Measurements from ENCODE around the gene TUBB3. TPM values are rescaled to one million over a fixed set of nuclear protein-coding genes. Genes with fewer than 3 reads are reported as not detected.

TUBB3 gene
- 3.9 and 5.1 TPM in 2 replicates for total RNA-seq

DNA sequence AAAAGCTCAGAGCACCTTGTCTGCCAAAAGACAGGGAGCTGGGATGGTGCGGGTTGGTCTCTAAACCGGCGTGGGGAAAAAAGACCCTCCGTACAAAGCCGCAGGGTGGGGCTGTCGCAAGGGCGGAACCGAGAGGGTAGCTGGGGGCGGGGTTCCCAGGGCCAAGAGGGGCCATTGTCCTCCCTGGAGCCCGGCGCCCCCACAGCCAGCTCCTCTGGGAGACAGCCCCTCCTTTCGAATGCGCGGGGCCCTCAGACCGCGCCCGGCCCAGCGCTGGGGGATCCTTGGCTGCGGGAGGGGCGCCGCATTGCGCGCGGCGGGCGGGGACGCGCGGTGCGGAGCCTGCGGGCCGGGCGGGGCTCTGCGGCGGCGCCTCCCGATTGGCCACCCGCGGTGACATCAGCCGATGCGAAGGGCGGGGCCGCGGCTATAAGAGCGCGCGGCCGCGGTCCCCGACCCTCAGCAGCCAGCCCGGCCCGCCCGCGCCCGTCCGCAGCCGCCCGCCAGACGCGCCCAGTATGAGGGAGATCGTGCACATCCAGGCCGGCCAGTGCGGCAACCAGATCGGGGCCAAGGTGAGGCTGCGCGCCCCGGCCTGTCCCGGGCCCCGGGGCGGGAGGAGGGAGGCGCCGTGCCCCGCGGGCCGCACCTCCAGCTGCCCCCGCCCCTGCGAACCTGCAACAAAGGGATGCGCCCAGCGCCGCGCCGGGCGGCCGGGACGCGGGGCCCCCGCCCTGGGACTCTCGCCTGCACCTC, at the start of gene TUBB3:
Gene TUBB3 (plus strand): TSS at position 459 of the 756 bp plus-strand sequence. CDS start 60 bp downstream, at position 519.
- intact Hi-C loops (cut with micrococcal nuclease), result loop anchor here (2.0 kb wide), 1 partner anchor 50 kb away; no protein-coding TSS in a partner anchor

DNA sequence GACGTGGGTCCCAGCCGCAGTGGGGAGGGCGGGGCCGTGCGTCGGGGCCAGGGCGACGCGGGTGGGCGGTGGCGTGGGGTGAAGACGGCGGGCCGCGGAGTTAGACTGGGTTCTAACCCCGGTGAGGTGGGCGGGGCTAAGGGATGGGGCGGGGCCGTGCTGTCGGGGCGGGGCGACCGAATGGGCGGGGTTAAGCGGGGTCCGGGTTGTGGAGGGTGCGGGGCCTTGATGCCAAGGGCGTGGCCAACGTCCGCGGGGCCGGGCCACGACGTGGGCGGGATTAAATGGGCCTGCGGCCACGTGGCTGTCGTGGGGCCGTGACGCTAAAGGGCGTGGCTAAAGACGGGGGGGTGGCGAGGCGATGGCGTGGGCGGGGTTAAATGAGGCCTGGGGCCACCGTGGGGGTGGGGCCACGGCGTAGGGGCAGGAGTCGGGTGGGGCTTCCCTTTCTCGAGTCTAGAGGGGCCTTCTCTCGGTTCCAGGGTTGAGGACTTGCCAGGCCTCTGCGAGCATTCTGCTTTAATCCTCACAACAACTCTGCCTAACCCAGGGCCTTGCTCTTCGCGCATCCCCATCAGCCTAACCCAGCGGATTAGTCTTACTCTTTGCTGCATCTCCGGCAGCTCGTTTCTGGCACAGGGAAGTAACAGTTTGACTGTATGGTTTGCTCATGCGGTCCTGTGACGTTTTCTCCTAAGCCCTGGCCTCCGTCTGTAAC, 49.0 kb upstream of the TUBB3 start:
- intact Hi-C loops (cut with micrococcal nuclease), result loop anchor here (1.0 to 10.0 kb wide), 6 partner anchors 51 to 757 kb away; partner anchors contain the start of genes VPS9D1 and ZNF276

DNA sequence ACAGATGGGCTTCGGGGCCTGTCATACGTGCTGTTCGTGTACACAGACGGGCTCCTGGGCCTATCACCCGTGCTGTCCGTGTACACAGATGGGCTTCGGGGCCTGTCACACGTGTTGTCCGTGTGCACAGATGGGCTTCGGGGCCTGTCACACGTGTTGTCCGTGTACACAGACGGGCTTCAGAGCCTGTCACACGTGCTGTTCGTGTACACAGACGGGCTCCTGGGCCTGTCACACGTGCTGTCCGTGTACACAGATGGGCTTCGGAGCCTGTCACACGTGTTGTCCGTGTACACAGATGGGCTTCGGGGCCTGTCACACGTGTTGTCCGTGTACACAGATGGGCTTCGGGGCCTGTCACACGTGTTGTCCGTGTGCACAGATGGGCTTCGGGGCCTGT, 44.0 kb upstream of the TUBB3 start:
- intact Hi-C loops (cut with micrococcal nuclease), result loop anchor here (10.0 kb wide), 1 partner anchor 634 kb away; no protein-coding TSS in a partner anchor

DNA sequence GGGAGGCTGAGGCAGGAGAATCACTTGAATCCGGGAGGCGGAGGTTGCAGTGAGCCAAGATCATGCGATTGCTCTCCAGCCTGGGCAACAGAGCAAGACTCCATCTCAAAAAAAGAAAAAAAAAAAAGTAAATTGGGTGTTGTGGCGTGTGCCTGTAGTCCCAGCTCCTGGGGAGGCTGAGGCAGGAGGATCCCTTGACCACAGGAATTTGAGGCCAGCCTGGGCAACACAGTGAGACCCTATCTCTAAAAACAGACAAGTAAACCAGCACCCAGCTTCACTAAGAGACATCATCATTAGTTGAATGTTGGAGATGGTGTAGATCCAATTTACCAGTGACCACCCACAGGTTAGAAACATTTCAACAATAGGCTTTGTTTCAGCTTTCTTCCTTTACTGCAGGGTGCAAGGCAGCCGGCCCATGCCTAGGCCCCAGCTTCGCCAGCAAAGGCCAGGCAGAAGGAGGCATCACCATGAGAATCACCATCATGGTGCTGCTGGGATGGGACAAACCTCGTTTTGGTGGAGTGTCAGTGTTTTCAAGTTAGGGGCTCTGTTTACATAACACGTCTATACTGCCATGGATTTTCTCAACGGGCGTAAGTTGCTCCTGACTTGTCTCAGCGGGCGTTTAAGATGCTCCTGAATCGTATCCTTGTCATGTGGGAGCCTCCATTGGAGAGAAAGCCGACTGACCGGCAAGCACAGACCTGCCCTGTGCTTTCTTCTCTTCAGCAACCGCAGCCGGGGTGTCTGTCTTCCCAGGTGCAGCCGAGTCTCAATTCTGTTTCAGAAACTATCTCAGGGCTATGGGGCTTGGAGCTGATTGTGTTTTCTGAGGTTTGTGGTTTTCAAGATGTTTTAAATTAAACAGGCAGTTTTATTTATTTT, 42.4 kb upstream of the TUBB3 start:
- intact Hi-C loops (cut with micrococcal nuclease), result no loop called here

DNA sequence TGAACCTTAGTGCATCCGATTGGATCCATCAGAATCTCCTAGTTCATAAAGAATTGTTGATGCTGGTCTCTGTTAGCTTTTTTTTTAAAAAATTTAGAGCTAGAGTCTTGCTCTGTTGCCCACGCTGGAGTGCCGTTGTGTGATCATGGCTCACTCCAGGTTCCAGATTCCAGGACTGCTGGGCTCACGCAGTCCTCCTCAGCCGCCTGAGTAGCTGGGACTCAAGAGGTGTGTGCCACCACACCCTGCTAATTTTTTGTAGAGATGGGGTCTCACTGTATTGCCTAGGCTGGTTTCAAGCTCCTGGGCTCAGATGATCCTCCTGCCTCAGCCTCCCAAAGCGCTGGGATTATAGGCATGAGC, 41.8 kb upstream of the TUBB3 start:
- intact Hi-C loops (cut with micrococcal nuclease), result no loop called here

DNA sequence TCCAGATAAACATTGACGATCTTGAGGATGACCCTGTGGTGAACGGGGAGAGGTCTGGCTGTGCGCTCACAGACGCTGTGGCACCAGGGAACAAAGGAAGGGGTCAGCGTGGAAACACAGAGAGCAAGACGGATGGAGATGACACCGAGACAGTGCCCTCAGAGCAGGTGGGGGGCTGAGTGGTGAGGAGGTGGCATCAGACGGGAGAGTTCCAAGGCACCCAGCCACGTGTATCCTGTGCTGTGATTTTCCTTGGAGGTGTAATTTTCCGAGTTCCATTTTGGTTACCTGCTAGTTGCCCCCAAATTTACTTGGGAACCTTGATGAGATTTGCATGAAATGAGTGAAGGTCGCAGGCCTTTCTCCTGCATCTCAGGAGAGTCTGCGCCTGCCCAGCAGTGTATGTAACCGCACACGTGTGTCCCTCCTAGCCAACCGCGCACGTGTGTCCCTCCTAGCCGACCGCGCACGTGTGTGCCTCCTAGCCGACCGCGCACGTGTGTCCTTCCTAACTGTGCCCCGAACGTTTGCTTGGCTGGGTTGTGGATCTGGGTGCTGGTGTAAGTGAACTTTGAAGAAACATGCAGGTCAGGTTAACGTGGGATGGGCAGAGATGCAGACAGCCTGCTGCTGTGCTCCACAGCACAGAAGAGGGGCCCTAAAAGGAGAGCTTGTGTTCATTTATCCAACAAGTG, 39.6 kb upstream of the TUBB3 start:
- intact Hi-C loops (cut with micrococcal nuclease), result no loop called here

DNA sequence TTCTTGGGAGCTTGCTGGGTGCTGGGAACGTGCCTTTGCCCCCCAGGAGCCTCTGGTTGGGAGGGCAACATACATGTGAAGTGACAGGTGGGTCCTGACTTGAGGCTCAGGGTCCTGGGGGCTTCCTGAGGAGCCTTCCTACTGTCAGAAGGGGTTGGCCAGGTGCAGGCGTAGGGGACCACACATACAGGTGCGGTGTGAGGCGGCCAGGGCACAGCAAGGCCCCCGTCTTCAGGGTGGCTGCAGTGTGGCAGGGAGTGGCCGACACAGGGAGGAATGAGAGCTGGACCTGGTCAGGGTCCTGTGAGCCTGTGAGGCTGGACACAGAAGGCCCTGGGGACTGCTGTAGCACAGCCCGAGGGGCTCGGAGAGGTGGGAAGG, 39.1 kb upstream of the TUBB3 start:
- intact Hi-C loops (cut with micrococcal nuclease), result no loop called here

DNA sequence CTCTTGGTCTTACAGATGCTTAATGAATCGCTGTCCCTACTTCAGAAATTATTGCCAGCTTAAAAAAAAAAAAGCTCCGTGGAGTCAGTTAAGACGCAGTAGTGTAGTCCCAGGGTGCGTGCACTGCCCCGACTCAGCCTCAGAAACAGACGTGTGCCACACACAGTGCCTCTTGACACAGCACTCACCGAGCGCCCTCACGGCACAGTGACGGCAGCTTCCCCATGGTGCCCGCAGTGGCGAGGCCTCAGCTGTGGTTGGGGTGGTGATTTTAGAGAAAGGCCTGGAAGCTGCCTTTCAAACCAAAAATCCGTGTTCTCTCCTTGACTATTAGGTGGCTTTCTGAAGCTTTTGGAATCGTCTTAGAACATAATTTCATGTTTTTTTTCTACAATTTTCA, 35.9 kb upstream of the TUBB3 start:
- intact Hi-C loops (cut with micrococcal nuclease), result no loop called here

DNA sequence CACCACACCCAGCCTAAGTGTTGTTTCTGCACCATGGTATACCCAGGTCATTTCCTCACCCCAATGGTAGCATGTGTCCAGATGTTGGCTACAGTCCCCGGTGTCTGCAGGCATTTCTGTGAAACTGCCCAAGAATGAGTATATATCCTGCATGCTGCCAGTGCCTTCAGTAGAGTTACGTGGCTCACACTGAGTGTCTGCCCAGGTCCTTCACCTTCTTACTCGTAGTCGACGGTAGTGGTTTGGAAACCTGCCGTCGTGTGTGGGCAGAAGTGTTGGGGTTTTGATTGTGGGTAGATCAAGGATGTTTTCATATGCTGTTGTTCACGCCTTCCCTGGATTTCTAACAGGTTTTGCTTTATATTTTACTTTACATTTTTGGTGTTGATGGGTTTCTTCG, 32.9 kb upstream of the TUBB3 start:
- intact Hi-C loops (cut with micrococcal nuclease), result no loop called here

DNA sequence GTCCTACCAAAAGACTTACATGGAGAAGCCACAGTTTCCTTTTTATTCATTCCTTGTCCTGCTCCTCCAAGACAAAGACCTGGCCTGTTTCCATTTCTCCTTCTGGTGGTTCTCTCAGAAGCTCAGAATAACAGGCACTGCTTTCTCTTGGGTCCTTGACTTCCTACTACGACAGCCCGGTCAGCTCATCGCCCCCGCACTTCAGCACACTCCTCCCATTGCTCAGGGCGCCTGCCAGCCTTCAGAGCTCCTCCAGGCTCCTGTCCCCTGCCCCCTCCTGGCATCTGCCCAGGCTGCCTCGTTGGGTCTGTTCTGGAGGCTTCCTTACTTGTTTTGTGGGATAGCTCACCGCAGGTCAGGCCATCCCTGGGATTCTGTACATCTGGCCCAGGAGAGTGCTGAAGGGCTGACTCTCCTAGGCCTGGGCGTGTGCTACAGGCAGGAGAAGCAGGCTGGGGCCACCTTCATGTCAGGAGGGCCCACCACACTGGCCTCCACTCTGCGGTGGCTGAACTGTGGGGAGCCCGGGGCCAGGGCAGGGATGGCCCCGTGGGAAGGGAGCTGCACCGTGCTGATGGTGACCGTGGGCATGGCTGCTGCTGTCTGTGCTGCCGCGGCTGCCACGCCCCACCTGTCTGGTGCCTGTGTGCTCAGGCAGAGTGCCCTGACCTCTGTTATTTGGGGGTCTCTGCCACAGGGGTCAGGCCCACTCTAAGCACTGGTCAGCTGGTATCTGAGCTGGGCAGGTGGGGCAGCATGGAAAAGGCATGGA, 32.1 kb upstream of the TUBB3 start:
- intact Hi-C loops (cut with micrococcal nuclease), result no loop called here

DNA sequence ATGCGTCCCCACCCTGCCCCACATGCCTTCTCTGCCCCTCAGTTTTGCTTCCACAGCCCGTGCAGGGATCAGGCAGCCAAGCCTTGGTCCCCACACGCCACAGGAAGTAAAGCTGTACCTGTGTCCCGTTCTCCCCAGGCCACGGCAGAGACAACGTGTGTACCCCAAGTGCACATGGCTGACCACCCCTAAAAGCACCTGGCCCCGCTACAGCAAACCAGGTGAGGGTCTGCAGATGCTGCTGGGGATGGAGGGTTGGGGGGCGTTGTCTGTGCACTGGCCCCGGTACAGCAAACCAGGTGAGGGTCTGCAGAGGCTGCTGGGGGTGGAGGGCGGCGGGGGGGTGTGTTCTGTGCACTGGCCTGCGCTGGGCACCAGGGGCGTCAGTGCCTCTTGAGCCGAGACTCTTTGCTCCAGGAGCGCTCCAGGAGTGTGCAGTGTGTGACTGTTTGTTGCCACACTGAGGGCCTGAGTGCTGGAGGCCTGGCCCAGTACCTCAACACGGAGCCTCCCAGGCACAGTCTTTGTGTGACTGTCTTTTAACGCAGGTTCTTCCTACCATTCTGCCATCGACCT, 31.0 kb upstream of the TUBB3 start:
- intact Hi-C loops (cut with micrococcal nuclease), result no loop called here

DNA sequence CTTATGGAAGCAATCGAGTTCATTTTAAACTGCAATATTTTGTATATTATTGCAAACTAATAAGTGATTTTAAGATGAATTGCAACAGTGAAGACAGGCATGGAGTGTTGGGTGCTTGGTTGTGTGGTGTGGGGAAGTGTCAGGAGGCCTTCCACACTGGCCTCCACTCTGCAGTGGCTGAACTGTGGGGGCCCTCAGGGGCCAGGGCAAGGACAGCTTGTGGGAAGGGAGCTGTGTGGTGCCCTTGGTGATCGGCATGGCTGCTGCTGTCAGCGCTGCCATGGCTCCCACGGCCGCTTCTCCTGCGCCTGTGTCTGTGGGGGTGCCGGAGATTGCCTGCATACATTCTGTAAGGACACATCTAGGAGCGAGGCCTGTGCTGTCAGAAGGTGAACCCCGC, 30.5 kb upstream of the TUBB3 start:
- intact Hi-C loops (cut with micrococcal nuclease), result no loop called here

DNA sequence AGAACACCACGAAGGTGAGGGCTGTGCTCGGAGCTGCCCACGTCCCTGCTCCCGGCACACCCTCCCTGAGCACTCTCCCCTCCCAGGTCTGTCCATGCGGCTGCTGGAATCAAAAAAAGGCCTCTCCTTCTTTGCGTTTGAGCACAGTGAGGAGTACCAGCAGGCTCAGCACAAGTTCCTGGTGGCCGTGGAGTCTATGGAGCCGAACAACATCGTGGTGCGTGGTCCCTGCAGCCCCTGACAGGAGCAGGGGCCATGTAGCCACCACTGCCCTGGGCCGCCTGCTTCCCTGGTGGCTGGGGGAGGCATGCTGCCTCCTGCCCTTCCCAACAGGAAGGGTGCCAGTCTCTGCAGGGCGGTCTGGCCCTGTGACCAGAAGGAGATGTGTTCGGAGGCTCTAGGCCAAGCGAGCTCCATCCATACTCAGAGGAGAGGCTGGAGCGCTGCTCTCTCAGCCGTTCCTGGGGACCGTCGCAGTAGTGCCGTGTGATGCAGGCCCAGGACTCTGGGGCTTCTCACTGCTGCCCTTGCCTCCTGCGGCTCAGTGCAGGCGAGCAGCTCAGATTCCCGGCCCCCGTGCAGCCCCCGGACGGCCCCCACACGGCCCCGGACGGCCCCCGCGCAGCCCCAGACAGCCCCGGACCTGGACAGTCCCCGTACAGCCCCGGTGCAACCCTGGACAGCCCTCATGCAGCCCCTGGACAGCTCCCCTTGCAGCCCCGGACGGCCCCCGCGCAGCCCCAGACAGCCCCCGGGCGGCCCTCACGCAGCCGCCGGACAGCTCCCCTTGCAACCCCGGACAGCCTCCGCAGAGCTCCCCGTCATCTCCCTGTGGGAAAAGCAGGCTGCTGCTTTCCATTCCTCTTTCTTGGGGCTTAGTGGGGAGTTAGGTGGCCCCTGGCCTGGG, 29.2 kb upstream of the TUBB3 start:
- intact Hi-C loops (cut with micrococcal nuclease), result no loop called here

DNA sequence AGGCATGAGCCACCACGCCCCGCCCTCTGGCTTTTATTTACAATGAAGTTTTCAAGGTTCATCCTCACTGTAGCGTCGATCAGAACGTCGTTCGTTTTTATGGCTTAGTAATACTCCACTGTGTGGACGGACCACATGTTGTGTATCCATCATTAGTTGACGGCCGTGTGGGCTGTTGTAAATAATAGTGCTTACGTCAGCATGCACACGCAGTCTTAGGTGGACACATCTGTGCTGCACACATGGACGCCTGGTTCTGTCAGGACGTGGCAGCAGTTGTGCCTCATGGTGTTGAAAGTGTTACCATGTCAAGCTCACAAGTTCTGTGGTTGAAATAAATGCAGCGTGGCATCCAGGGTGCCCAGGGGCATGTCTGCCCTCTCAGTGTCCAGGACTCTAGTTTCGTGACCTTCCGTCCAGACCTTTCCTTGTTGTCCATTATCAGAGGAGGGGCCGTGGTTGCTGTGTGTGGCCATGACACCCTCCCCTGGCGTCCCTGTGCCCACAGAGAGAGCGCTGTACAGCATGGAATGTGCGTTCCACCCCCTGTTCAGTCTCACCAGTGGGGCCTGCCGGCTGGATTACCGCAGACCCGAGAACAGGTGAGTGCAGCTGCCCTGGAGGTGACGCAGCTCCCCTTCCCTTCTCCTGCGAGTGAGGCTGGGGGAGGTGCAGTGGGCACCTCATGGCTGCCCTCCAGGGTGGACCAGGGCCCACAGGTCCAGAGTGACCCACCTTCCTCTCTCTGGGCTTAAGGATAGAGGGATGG, 27.5 kb upstream of the TUBB3 start:
- intact Hi-C loops (cut with micrococcal nuclease), result no loop called here

DNA sequence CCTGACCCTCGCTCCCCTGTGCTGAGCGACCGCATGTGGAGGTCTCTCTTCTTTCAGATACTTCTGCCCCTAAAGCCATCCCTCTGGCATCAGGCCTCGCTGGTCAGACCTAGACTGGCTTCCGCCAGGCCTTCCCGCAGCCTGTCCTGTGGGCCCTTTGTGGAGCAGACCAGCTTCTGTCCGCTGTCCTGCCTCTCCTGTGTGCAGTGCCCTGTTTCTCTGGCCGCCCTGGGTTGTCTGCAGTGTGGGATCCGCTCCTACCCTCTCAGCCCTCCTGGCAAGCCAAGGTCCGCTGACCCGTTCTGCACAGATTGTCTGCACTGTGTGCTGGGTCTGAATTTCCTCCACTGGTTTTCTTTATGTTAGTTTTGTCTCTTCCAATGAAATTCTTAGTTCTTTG, 25.9 kb upstream of the TUBB3 start:
- intact Hi-C loops (cut with micrococcal nuclease), result no loop called here

DNA sequence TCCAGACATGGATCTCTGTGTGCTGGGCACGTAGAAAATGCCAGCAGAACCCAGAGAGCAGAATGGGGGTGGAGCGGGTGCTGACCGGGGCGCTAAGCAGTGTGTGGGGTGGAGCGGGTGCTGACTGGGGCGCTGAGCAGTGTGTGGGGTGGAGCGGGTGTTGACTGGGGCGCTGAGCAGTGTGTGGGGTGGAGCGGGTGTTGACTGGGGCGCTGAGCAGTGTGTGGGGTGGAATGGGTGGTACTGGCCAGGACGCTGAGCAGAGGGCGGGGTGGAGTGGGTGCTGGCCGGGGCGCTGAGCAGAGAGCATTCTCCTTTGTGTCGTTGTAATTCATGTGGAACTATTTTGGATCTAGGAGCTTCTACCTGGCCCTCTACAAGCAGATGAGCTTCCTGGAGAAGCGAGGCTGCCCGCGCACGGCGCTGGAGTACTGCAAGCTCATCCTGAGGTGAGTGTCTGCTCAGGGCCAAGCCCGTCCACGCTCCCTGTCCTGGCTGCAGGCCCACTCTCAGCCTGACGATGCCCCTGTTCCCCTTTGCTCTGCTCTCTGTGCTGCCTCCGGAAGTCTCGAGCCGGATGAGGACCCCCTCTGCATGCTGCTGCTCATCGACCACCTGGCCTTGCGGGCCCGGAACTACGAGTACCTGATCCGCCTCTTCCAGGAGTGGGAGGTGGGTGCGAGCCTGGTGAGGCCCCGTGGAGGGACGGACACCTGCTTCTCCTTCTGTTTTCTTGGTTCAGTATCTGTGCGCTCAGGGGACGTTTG, 24.8 kb upstream of the TUBB3 start:
- intact Hi-C loops (cut with micrococcal nuclease), result no loop called here

DNA sequence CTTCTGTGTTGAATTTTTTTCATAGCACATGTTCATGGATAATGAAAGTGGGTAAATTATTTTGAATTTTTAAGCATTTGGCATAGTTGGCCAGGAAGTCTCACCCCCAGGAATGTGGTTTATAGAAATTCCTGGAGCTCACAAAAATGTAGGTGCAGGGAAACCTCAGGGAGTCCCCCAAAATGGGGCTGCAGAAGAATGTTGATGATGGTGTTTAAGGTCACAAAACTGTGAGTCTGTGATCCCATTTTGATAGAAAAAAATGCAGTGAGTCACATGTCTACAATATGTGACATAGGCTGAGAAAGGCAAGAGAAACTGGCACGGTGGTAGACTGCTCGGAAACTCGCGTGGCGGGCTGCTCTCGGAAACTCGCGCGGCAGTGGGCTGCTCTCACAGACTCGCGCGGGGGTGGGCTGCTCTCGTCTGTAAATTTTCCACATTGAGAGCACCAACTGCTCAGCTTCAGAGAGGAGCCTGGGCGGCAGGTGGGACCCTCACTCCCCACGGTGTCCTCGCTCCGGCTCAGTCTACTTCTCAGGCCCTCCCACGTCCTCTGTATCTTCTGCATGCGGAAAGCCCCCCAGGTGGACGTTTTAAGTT, 23.2 kb upstream of the TUBB3 start:
- intact Hi-C loops (cut with micrococcal nuclease), result no loop called here

Data from T-helper 2 cell treated with Interferon-gamma antibody and Interleukin-4, amounts not matched to agents 100 ng/mL and 5 ng/mL, for 36 hours (primary cell).